IMR-90 (cell line): ENCODE data around the gene COL19A1. TPM values are rescaled to one million over a fixed set of nuclear protein-coding genes. Genes with fewer than 3 reads are reported as not detected.

Source experiments
- ATAC-seq: fragments of 200-7000 bp; cut with Tn5 transposase; 2 replicates; pipeline ENCODE4 v1.9.1; 2020; ENCODE audit warnings: low read depth, mild to moderate bottlenecking, moderate library complexity
- BruUV-seq: library from RNA; stranded (reverse); fragments of 400-500 nt; replicated peaks from 2 replicates; lab custom pipeline; 2021; lab: Mats Ljungman, UMichigan
- CTCF ChIA-PET: fragments of 300-600 bp; formaldehyde crosslinking; extraction: SDS; loops from one replicate; lab custom pipeline; 2021; ENCODE audit warnings: antibody characterized with exemption; lab: Yijun Ruan, JAX
- POLR2A ChIA-PET: fragments of 300-600 bp; sonication (Branson Sonifier 250); formaldehyde crosslinking; loops from one replicate; lab custom pipeline; 2022; ENCODE audit warnings: antibody characterized with exemption; ENCODE audit not compliant: unreplicated experiment; lab: Charles Lee
- DNase-seq: peaks from one replicate; pipeline ENCODE4 v3.0.0; 2013
- H2AFZ ChIP-seq: replicated peaks from 2 replicates; pipeline ENCODE3; 2013; ENCODE audit warnings: low read length, mild to moderate bottlenecking; ENCODE audit not compliant: poor library complexity
- H2AK5ac ChIP-seq: 2 replicates; pipeline ENCODE4 v1.6.1; 2013; ENCODE audit warnings: low read depth, low read length, inconsistent platforms
- H2AK9ac ChIP-seq: replicated peaks from 2 replicates; pipeline ENCODE3; 2013; ENCODE audit warnings: mild to moderate bottlenecking, low read depth, low read length, moderate library complexity; ENCODE audit not compliant: poor library complexity
- H2BK120ac ChIP-seq: 2 replicates; pipeline ENCODE4 v1.6.1; 2013; ENCODE audit warnings: low read depth, low read length, inconsistent platforms
- H2BK15ac ChIP-seq: 3 replicates; pipeline ENCODE4 v1.6.1; 2013; ENCODE audit warnings: low read depth, low read length, inconsistent platforms
- H2BK20ac ChIP-seq: 2 replicates; pipeline ENCODE4 v1.6.1; 2013; ENCODE audit warnings: low read depth, mild to moderate bottlenecking, inconsistent platforms, low read length, moderate library complexity
- H2BK5ac ChIP-seq: 2 replicates; pipeline ENCODE4 v1.6.1; 2013; ENCODE audit warnings: mild to moderate bottlenecking, low read depth, low read length, inconsistent platforms; ENCODE audit not compliant: poor library complexity, severe bottlenecking
- H3K14ac ChIP-seq: replicated peaks from 2 replicates; pipeline ENCODE4 v1.6.1; 2013; ENCODE audit warnings: low read depth, low read length, inconsistent platforms
- H3K18ac ChIP-seq: 2 replicates; pipeline ENCODE4 v1.6.1; 2013; ENCODE audit warnings: low read depth, low read length, control low read depth
- H3K23ac ChIP-seq: 2 replicates; pipeline ENCODE4 v1.6.1; 2013; ENCODE audit warnings: low read depth, low read length, inconsistent platforms
- H3K27ac ChIP-seq: 2 replicates; pipeline ENCODE4 v1.5.1; 2013; ENCODE audit warnings: mild to moderate bottlenecking, control low read depth, low read length; ENCODE audit not compliant: insufficient read depth
- H3K27me3 ChIP-seq: 2 replicates; pipeline ENCODE4 v1.6.1; 2013; ENCODE audit warnings: low read length; ENCODE audit not compliant: control insufficient read depth, insufficient read depth
- H3K36me3 ChIP-seq: 2 replicates; pipeline ENCODE4 v1.6.1; 2013; ENCODE audit warnings: low read length, mixed read lengths; ENCODE audit not compliant: control insufficient read depth, insufficient read depth
- H3K4ac ChIP-seq: 2 replicates; pipeline ENCODE4 v1.6.1; 2013; ENCODE audit warnings: low read depth, low read length, inconsistent platforms
- H3K4me1 ChIP-seq: 2 replicates; pipeline ENCODE4 v1.6.1; 2013; ENCODE audit warnings: low read length, mixed read lengths; ENCODE audit not compliant: control insufficient read depth, insufficient read depth
- H3K4me2 ChIP-seq: 2 replicates; pipeline ENCODE4 v1.6.1; 2013; ENCODE audit warnings: low read depth, mild to moderate bottlenecking, control low read depth, low read length, moderate library complexity
- H3K4me3 ChIP-seq: 2 replicates; pipeline ENCODE4 v1.5.1; 2013; ENCODE audit warnings: low read depth, mild to moderate bottlenecking, control low read depth, low read length, moderate library complexity; ENCODE audit not compliant: insufficient read depth
- H3K56ac ChIP-seq: 2 replicates; pipeline ENCODE4 v1.6.1; 2013; ENCODE audit warnings: low read length, inconsistent platforms; ENCODE audit not compliant: insufficient read depth; ENCODE audit errors: extremely low read depth
- H3K79me1 ChIP-seq, 2 experiments: 2 replicates each; pipeline ENCODE4 v1.6.1; 2013; ENCODE audit warnings: low read length in 2 of 2, inconsistent platforms in 1 of 2, low read depth in 1 of 2
- H3K9ac ChIP-seq: 2 replicates; pipeline ENCODE4 v1.6.1; 2013; ENCODE audit warnings: low read depth, low read length, control low read depth
- H3K9me1 ChIP-seq: 2 replicates; pipeline ENCODE4 v1.6.1; 2013; ENCODE audit warnings: low read length, inconsistent platforms; ENCODE audit not compliant: insufficient read depth
- H3K9me3 ChIP-seq: 2 replicates; pipeline ENCODE4 v1.6.1; 2013; ENCODE audit warnings: low read length; ENCODE audit not compliant: control insufficient read depth, insufficient read depth
- H4K20me1 ChIP-seq: 2 replicates; pipeline ENCODE4 v1.6.1; 2013; ENCODE audit warnings: low read length, inconsistent platforms; ENCODE audit not compliant: insufficient read depth
- H4K5ac ChIP-seq: 2 replicates; pipeline ENCODE4 v1.6.1; 2013; ENCODE audit warnings: mild to moderate bottlenecking, low read depth, low read length, control low read depth
- H4K8ac ChIP-seq, 2 experiments: 2 replicates each; pipeline ENCODE4 v1.6.1; 2013; ENCODE audit warnings: low read depth in 2 of 2, low read length in 2 of 2, control low read depth in 1 of 2, inconsistent platforms in 1 of 2
- H4K91ac ChIP-seq: 2 replicates; pipeline ENCODE4 v1.6.1; 2013; ENCODE audit warnings: low read depth, low read length, inconsistent platforms; ENCODE audit not compliant: insufficient read depth
- CEBPB ChIP-seq: IDR thresholded peaks from 2 replicates; pipeline ENCODE4 v1.6.1; 2012; ENCODE audit warnings: low read depth, low read length, improper control_type of control experiment
- MAZ ChIP-seq: IDR thresholded peaks from 2 replicates; pipeline ENCODE4 v1.6.1; 2012; ENCODE audit warnings: low read depth, mild to moderate bottlenecking, low read length, improper control_type of control experiment, moderate library complexity, borderline replicate concordance
- RAD21 ChIP-seq: IDR thresholded peaks from 2 replicates; pipeline ENCODE4 v1.6.1; 2012; ENCODE audit warnings: low read length, improper control_type of control experiment
- RFX5 ChIP-seq: IDR thresholded peaks from 2 replicates; pipeline ENCODE4 v1.8.0; 2012; ENCODE audit warnings: low read depth, mild to moderate bottlenecking, low read length, moderate library complexity
- SMC3 ChIP-seq: fragments of 150-350 bp; IDR thresholded peaks from 2 replicates; pipeline ENCODE4 v1.6.1; 2016; ENCODE audit warnings: low read depth, mild to moderate bottlenecking, antibody characterized with exemption, low read length, moderate library complexity
- WGBS, 2 experiments: methylation state at CpG; one replicate each; pipeline versions ENCODE4 v1.1.5 to v1.1.7; 2013; ENCODE audit warnings: missing lambda C conversion rate in 2 of 2; ENCODE audit not compliant: insufficient read length in 1 of 2; ENCODE audit errors: extremely low coverage in 2 of 2; 5-methylcytosine and 5-hydroxymethylcytosine counted together
- dilution Hi-C: fragments of 300-500 bp; cut with HindIII; formaldehyde crosslinking; loops from one replicate; pipeline ENCODE4 v1.14.3; 2018; ENCODE audit warnings: low sequenced_read_pairs; ENCODE audit not compliant: unreplicated experiment
- in situ Hi-C: fragments of 300-500 bp; cut with MboI; formaldehyde crosslinking; loops from 3 replicates; pipeline ENCODE4 v1.14.3; 2019; ENCODE audit warnings: low sequenced_read_pairs, inconsistent platforms, mixed read lengths
- intact Hi-C: fragments of 100-400 bp; cut with micrococcal nuclease; formaldehyde crosslinking; loops from 2 replicates; pipeline ENCODE4 v1.10.0; 2022
- polyA plus RNA-seq, 3 experiments: library from polyadenylated mRNA; depleted of rRNA; stranded (reverse); fragments of >200 nt; gene quantifications; 2 replicates each; pipeline ENCODE4 v1.2.3, GENCODE V29; 2012; ENCODE audit warnings: low replicate concordance in 1 of 3
- total RNA-seq: library from RNA; depleted of rRNA; stranded (reverse); fragments of >200 nt; gene quantifications from 2 replicates; pipeline ENCODE4 v1.2.3, GENCODE V29; 2012
- TF ChIP-seq, protein P1 (sequence below): conservative IDR thresholded peaks from 2 replicates; pipeline ENCODE4 v1.5.1; 2012; ENCODE audit warnings: mild to moderate bottlenecking, low read depth, low read length, improper control_type of control experiment
- TF ChIP-seq, protein P2 (sequence below): fragments of 150-350 bp; IDR thresholded peaks from 2 replicates; pipeline ENCODE4 v1.6.1; 2017; ENCODE audit warnings: mild to moderate bottlenecking, antibody characterized with exemption, low read length, low read depth

The COL19A1 gene
- total and polyA plus RNA-seq, 2 of the 4 experiments (the other 2 are of a cell fraction): under 0.01 TPM; not detected in 1

DNA sequence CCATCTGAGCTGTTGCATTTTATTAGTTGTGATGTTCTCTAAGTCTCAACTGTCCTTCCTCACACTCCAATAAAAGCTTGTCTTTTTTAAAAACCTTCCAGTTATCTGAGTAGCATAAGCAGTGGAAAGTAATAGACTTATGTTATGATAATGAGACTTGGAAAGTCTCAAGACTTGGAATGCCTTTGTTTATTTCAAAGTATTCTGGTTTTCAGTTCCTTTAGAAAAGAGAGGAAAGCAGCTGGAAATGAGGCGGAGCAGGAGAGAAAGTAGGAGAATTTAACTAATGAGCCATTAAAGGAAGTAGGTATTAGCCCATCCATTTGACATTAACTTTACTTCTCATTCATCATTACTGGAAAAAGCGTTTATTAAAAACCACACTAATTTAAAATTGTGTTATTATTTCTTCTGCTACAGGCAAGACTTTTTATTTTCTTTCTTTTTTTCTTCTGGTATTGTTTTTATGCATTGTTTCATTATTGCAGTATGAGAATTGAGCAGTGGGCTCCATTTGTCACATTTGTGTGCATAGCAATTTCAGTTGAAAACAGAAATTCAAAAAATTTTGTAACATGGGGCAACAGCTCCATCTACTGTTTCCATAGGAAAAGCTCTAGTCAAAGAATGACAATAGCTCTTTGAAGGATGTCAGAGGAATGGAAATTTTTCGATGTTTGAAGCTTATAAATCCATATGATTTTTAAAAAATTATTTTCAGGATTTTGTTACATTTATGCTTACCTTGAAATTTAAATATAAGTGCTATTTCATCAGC lies 241.7 kb downstream of the COL19A1 start:
- no peaks in the 10 kb centered on the region for H4K20me1 ChIP-seq
- DNase-seq (peak; percentile 35), ATAC-seq (peak; percentile 72)
- intact Hi-C loops: loop anchor here (1.0 to 10.0 kb wide), 5 partner anchors 273 to 1470 kb away; no protein-coding TSS in a partner anchor
- H3K27me3 ChIP-seq: no peaks in the 10 kb centered on the region
- H2BK5ac ChIP-seq: no peak overlapping the region
- no peak overlapping the region for H3K4me3 ChIP-seq
- H3K79me1 ChIP-seq: no peaks in the 10 kb centered on the region
- no peak overlapping the region for H2BK120ac ChIP-seq
- TF ChIP-seq SMC3 (peak; percentile 44), RFX5 (no peak), MAZ (no peak), CEBPB (no peak), RAD21 (peak; percentile 74)
- TF ChIP-seq, protein P1, sequence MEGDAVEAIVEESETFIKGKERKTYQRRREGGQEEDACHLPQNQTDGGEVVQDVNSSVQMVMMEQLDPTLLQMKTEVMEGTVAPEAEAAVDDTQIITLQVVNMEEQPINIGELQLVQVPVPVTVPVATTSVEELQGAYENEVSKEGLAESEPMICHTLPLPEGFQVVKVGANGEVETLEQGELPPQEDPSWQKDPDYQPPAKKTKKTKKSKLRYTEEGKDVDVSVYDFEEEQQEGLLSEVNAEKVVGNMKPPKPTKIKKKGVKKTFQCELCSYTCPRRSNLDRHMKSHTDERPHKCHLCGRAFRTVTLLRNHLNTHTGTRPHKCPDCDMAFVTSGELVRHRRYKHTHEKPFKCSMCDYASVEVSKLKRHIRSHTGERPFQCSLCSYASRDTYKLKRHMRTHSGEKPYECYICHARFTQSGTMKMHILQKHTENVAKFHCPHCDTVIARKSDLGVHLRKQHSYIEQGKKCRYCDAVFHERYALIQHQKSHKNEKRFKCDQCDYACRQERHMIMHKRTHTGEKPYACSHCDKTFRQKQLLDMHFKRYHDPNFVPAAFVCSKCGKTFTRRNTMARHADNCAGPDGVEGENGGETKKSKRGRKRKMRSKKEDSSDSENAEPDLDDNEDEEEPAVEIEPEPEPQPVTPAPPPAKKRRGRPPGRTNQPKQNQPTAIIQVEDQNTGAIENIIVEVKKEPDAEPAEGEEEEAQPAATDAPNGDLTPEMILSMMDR: peak; percentile 75
- TF ChIP-seq, protein P2, sequence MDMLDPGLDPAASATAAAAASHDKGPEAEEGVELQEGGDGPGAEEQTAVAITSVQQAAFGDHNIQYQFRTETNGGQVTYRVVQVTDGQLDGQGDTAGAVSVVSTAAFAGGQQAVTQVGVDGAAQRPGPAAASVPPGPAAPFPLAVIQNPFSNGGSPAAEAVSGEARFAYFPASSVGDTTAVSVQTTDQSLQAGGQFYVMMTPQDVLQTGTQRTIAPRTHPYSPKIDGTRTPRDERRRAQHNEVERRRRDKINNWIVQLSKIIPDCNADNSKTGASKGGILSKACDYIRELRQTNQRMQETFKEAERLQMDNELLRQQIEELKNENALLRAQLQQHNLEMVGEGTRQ: no peak
- H2AFZ ChIP-seq: no peak overlapping the region
- ChIA-PET POLR2A (no interaction called here), CTCF (interaction anchor here (0.8 to 1.4 kb wide), 4 partner anchors 9 to 377 kb away, joined by 3 to 4 read pairs (median 4); no protein-coding TSS in a partner anchor)
- no peak overlapping the region for H4K8ac ChIP-seq
- in situ Hi-C loops: loop anchor here (25.0 kb wide), 1 partner anchor 271 kb away; no protein-coding TSS in a partner anchor
- no peak overlapping the region for H3K18ac ChIP-seq
- no peaks in the 10 kb centered on the region for H3K9me3 ChIP-seq
- H3K27ac ChIP-seq: no peak overlapping the region
- H2BK15ac ChIP-seq: no peak overlapping the region
- BruUV-seq: no TSS peak
- no peak overlapping the region for H2AK5ac ChIP-seq
- no peak overlapping the region for H3K56ac ChIP-seq
- H3K36me3 ChIP-seq: no peaks in the 10 kb centered on the region
- no peak overlapping the region for H4K91ac ChIP-seq
- no peak overlapping the region for H2BK20ac ChIP-seq
- H3K9me1 ChIP-seq: no peaks in the 10 kb centered on the region
- dilution Hi-C loops: no loop called here
- no peaks in the 10 kb centered on the region for H3K4me1 ChIP-seq
- no peak overlapping the region for H3K23ac ChIP-seq
- no peak overlapping the region for H3K4me2 ChIP-seq
- no peak overlapping the region for H3K9ac ChIP-seq
- no peak overlapping the region for H4K5ac ChIP-seq
- no CpG with 5 or more reads among the region's 3 CpGs for WGBS, 2 experiments
- H3K14ac ChIP-seq: no peak overlapping the region
- H2AK9ac ChIP-seq: no peak overlapping the region
- no peak overlapping the region for H3K4ac ChIP-seq
